HCT116 (cell line): ENCODE results near the gene DOK6.

ENCODE experiments used
- CTCF ChIP-seq, 3 experiments: fragments of 200-600 bp in 1 of 3; sonication (generic) in 1 of 3; IDR thresholded peaks in 2 of 3; conservative IDR thresholded peaks in 1 of 3; 2 replicates each; pipeline ENCODE4 v1.5.1; 2012 to 2017; ENCODE audit warnings: low read depth in 2 of 3, low read length in 2 of 3, antibody characterized with exemption in 1 of 3, borderline replicate concordance in 1 of 3, control low read depth in 1 of 3, mild to moderate bottlenecking in 1 of 3, mixed read lengths in 1 of 3, mixed run types in 1 of 3, moderate library complexity in 1 of 3; ENCODE audit not compliant: insufficient read depth in 1 of 3
- REST ChIP-seq: IDR thresholded peaks from 2 replicates; pipeline ENCODE4 v1.6.1; 2012; ENCODE audit warnings: low read depth

- TF ChIP-seq CTCF (IDR thresholded peaks at IDR 0.05 in 2 of 3, conservative IDR thresholded peaks at IDR 0.05 in 1 of 3; ENCODE audit: borderline replicate concordance in 1 of 3, insufficient read depth in 1 of 3, low read depth in 2 of 3, low read length in 2 of 3) (no peak), REST (no peak)
Measured at GRCh38 chr18:69659142-69659651, 258.5 kb downstream of the DOK6 start.
